Thyroid gland (tissue), 4 donors: Measurements from ENCODE around the gene PLSCR5. TPM values are rescaled to one million over a fixed set of nuclear protein-coding genes. Genes with fewer than 3 reads are reported as not detected.

Experiments used
- DNase-seq, 2 donors: peaks; one replicate each; pipeline ENCODE4 v3.0.0-alpha.2; 2019
- H3K27ac ChIP-seq, 3 donors: fragments of 200-600 bp; sonication (generic); 1 replicate in 2 of 3; 2 replicates in 1 of 3; pipeline ENCODE4 v1.5.1; 2016 to 2019; ENCODE audit warnings: mild to moderate bottlenecking in 1 of 3, moderate library complexity in 1 of 3
- H3K27me3 ChIP-seq: fragments of 200-600 bp; sonication (generic); one replicate; pipeline ENCODE4 v1.5.1; 2019
- H3K36me3 ChIP-seq, 2 donors: fragments of 200-600 bp; sonication (generic); one replicate each; pipeline ENCODE4 v1.5.1; 2016 to 2019
- H3K4me1 ChIP-seq, 2 donors: fragments of 200-600 bp; sonication (generic); one replicate each; pipeline ENCODE4 v1.5.1; 2017 to 2019
- H3K4me3 ChIP-seq, 3 donors: fragments of 200-600 bp; sonication (generic); replicated peaks in 1 of 3; 1 replicate in 2 of 3; 2 replicates in 1 of 3; pipeline ENCODE4 v1.5.1; 2016; ENCODE audit warnings: mild to moderate bottlenecking in 1 of 3
- H3K9me3 ChIP-seq: fragments of 200-600 bp; sonication (generic); one replicate; pipeline ENCODE4 v1.5.1; 2017
- CTCF ChIP-seq, 6 experiments: fragments of 200-600 bp in 3 of 6; fragments of 450-650 bp in 3 of 6; sonication (generic) in 3 of 6; IDR thresholded peaks; one replicate each; pipeline ENCODE4 v1.5.1; 2016 to 2019; ENCODE audit warnings: antibody characterized with exemption in 6 of 6, mild to moderate bottlenecking in 2 of 6, inconsistent platforms in 1 of 6, moderate library complexity in 1 of 6
- POLR2A ChIP-seq, 2 donors: fragments of 450-650 bp; IDR thresholded peaks; one replicate each; pipeline ENCODE4 v1.6.1; 2017; ENCODE audit warnings: antibody characterized with exemption in 2 of 2, mild to moderate bottlenecking in 2 of 2, moderate library complexity in 1 of 2
- WGBS, 2 donors: methylation state at CpG; one replicate each; pipeline ENCODE4 v1.1.5; 2017; 5-methylcytosine and 5-hydroxymethylcytosine counted together
- intact Hi-C: fragments of 100-400 bp; cut with DNase I; formaldehyde crosslinking; loops from one replicate; pipeline ENCODE4 v1.15.1; 2023
- total RNA-seq, 4 donors: library from RNA; depleted of rRNA; stranded (reverse); fragments of >200 nt; gene quantifications; one replicate each; pipeline ENCODE4 v1.2.3, GENCODE V29; 2016

The PLSCR5 gene
- total RNA-seq, 4 donors from 2014 or later = not detected

- no peaks in the 10 kb centered on the region for H3K27me3 ChIP-seq
- 9 to 18% methylated on average over 1 of the region's 1 CpG for WGBS, 2 donors
- intact Hi-C loops = no loop called here
- no peak overlapping the region for H3K27ac ChIP-seq
- TF ChIP-seq POLR2A (IDR thresholded peaks at IDR 0.05) (no peak), CTCF (IDR thresholded peaks at IDR 0.05) (peak in 3 of 6 experiments; percentile 52 to 58 (median 56))
- no peak overlapping the region for H3K4me3 ChIP-seq
- H3K9me3 ChIP-seq = no peaks in the 10 kb centered on the region
- peak; percentile 20 to 28 for DNase-seq
- H3K36me3 ChIP-seq = no peaks in the 10 kb centered on the region
- no peaks in the 10 kb centered on the region for H3K4me1 ChIP-seq
Measured at GRCh38 chr3:146589899-146590508, 15.1 kb downstream of the PLSCR5 start.

GRCh38 chr3:146585156-146585555 lies 20.0 kb downstream of the PLSCR5 start:
- H3K4me3 ChIP-seq = no peak overlapping the region
- no peaks in the 10 kb centered on the region for H3K4me1 ChIP-seq
- DNase-seq = no peak
- no peaks in the 10 kb centered on the region for H3K36me3 ChIP-seq
- no peaks in the 10 kb centered on the region for H3K9me3 ChIP-seq
- intact Hi-C loops = no loop called here
- TF ChIP-seq CTCF (IDR thresholded peaks at IDR 0.05) (no peak), POLR2A (IDR thresholded peaks at IDR 0.05) (no peak)
- H3K27ac ChIP-seq = no peak overlapping the region
- H3K27me3 ChIP-seq = no peaks in the 10 kb centered on the region

DNA sequence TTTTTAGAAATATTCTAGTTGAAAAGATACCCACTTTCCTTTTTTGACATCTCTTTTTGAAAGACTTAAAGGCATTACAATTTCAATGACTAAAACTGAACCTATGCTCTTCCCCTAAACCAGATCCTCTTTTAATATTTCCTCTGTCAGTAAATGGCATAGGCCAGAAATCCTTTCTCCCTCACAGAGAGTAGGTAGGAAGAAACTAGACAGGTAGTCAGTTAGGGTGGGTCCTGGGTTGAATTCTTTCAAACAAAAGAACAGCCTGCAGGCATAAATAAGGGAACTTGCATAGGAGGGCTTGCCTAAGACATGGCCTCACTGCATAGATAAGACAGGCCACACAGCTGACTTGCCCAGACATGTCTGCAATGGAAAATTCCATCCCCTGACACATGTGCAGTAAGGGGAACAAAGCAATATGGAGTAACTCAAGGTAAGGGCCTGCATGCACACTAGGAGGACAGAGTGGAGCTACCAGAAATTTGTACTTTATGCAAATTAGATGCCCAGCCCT lies 23.1 kb downstream of the PLSCR5 start:
- intact Hi-C loops = no loop called here
- H3K27me3 ChIP-seq = no peaks in the 10 kb centered on the region
- H3K27ac ChIP-seq = no peak overlapping the region
- no peaks in the 10 kb centered on the region for H3K9me3 ChIP-seq
- no peak for DNase-seq
- H3K4me3 ChIP-seq = no peak overlapping the region
- no peaks in the 10 kb centered on the region for H3K36me3 ChIP-seq
- TF ChIP-seq POLR2A (IDR thresholded peaks at IDR 0.05) (no peak), CTCF (IDR thresholded peaks at IDR 0.05) (no peak)
- H3K4me1 ChIP-seq = no peaks in the 10 kb centered on the region

DNA sequence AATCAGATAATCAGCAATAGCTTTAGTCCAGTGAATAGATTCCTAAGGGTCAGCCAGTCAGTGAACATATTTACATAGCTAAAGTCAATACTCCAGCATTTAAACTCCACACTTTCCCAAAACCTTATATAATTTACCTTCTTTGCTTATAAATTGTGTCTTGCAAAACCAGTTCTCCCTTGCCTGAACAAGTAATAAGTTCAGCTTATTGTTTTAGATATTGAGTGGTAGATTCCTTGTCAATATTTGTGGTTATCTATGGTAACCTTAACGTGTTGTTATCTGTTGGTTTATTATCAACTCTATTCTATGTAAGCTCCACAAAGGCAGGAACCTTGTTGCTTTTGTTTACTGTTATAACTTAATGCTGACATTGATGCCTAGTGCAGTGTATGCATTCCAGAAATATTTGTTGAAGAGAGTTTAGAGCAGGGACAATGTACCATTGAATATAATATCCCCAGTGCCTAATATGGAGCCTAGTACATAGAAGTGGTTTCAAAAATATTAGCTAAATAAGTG lies 24.0 kb downstream of the PLSCR5 start:
- intact Hi-C loops = no loop called here

More for the DNA sequence above, 24.0 kb downstream of the PLSCR5 start:
- Histone ChIP-seq H3K9me3 (no peaks in the 10 kb centered on the region), H3K4me3 (no peak overlapping the region), H3K27ac (no peak overlapping the region), H3K36me3 (no peaks in the 10 kb centered on the region), H3K27me3 (no peaks in the 10 kb centered on the region), H3K4me1 (no peaks in the 10 kb centered on the region)
- no peak for DNase-seq
- WGBS, 2 donors = 72 to 75% methylated on average over 1 of the region's 1 CpG
- TF ChIP-seq POLR2A (IDR thresholded peaks at IDR 0.05) = no peak
- no peak for TF ChIP-seq CTCF (IDR thresholded peaks at IDR 0.05)
